Right lobe of liver (tissue), 6 donors: ENCODE data around the gene GPAT3. TPM values are rescaled to one million over a fixed set of nuclear protein-coding genes. Genes with fewer than 3 reads are reported as not detected.

Source experiments
- ATAC-seq, 4 donors: fragments of 200-7000 bp; cut with Tn5 transposase; one replicate each; pipeline ENCODE4 v1.9.1; 2020; ENCODE audit warnings: mild to moderate bottlenecking in 4 of 4, moderate library complexity in 4 of 4
- DNase-seq, 3 donors: peaks; one replicate each; pipeline ENCODE4 v3.0.0-alpha.2; 2020
- H3K27ac ChIP-seq, 3 donors: fragments of 200-600 bp; one replicate each; pipeline ENCODE4 v1.8.0; 2022
- H3K27me3 ChIP-seq, 2 donors: fragments of 200-600 bp; one replicate each; pipeline ENCODE4 v1.8.0; 2022
- H3K36me3 ChIP-seq, 4 donors: fragments of 200-600 bp; sonication (generic) in 1 of 4; one replicate each; pipeline versions ENCODE4 v1.5.1 to v1.8.0; 2017 to 2022; ENCODE audit warnings: control low read depth in 1 of 4
- H3K4me1 ChIP-seq, 4 donors: fragments of 200-600 bp; sonication (generic) in 1 of 4; one replicate each; pipeline versions ENCODE4 v1.5.1 to v1.8.0; 2017 to 2022; ENCODE audit warnings: control low read depth in 1 of 4
- H3K4me3 ChIP-seq, 3 donors: fragments of 200-600 bp; one replicate each; pipeline ENCODE4 v1.8.0; 2022
- H3K9me3 ChIP-seq, 4 donors: fragments of 200-600 bp; sonication (generic) in 1 of 4; one replicate each; pipeline versions ENCODE4 v1.5.1 to v1.8.0; 2017 to 2022; ENCODE audit warnings: control low read depth in 1 of 4
- CTCF ChIP-seq, 4 donors: fragments of 200-600 bp in 3 of 4; fragments of 450-650 bp in 1 of 4; IDR thresholded peaks; one replicate each; pipeline versions ENCODE4 v1.5.1 to v1.8.0; 2016 to 2022; ENCODE audit warnings: antibody characterized with exemption in 4 of 4, mild to moderate bottlenecking in 2 of 4
- POLR2A ChIP-seq: fragments of 450-650 bp; IDR thresholded peaks from one replicate; pipeline ENCODE4 v1.6.1; 2017; ENCODE audit warnings: antibody characterized with exemption, mild to moderate bottlenecking
- WGBS: methylation state at CpG from one replicate; pipeline ENCODE4 v1.1.6; 2018; ENCODE audit warnings: low coverage, low lambda C conversion rate; ENCODE audit not compliant: insufficient coverage; ENCODE audit errors: missing lambda C conversion rate; 5-methylcytosine and 5-hydroxymethylcytosine counted together
- intact Hi-C, 2 donors: fragments of 100-400 bp; cut with DNase I; formaldehyde crosslinking; loops; one replicate each; pipeline versions ENCODE4 v1.11.2 to v1.14.1; 2022
- total RNA-seq, 6 experiments: library from RNA; depleted of rRNA in 2 of 6; stranded (reverse); fragments of >200 nt in 2 of 6; fragmentation: NEBNext Ultra II Directional in 3 of 6; extraction: Animal tissue kit (Norgen Biotek cat#: 25700) in 3 of 6; gene quantifications; one replicate each; pipeline versions ENCODE4 v1.1.0 to v1.2.4, GENCODE V29; 2016 to 2023
- donor health status: DM: no; HTN: yes; CAD: no.
- donor health status: DM: no; HTN: no; CAD: no.
- donor health status: DM: no; HTN: no; CAD: no.
- donor health status: DM: no; HTN: yes; CAD: no.
- donor health status: DM: no; HTN: yes; CAD: no.

Gene GPAT3
- total RNA-seq, 6 experiments from 2014 or later, result 5.1 to 9.0 (median 5.7) TPM

DNA sequence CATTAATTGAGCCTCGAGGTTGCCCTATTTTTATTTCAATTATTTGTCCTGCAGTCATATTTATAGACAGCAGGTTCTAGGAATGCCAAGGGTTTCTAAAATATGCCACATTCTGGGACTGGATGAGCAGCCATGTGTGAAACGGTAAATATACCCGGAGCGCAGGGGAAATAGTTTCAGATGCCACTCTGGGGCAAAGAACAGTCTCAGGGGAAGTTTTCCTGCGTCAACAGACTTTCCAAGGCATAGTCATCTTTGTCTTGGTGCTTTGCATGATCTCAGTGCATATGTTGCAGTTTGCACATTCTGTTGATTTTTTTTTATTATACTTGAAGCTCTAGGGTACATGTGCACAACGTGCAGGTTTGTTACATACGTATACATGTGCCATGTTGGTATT is 71.0 kb downstream of the GPAT3 start:
- H3K9me3 ChIP-seq, result no peaks in the 10 kb centered on the region
- H3K27me3 ChIP-seq, result no peaks in the 10 kb centered on the region
- WGBS, result 54% methylated on average over 7 of the region's 7 CpGs
- intact Hi-C loops, result no loop called here
- H3K36me3 ChIP-seq, result no peaks in the 10 kb centered on the region
- no peak overlapping the region for H3K27ac ChIP-seq
- no peak for DNase-seq
- H3K4me3 ChIP-seq, result no peak overlapping the region
- ATAC-seq, result no peak
- TF ChIP-seq POLR2A, result no peak
- TF ChIP-seq CTCF (IDR thresholded peaks at IDR 0.05), result no peak
- H3K4me1 ChIP-seq, result peaks cover 0 to 15% (median 5%) of the 10 kb centered on the region in 4 donors

DNA sequence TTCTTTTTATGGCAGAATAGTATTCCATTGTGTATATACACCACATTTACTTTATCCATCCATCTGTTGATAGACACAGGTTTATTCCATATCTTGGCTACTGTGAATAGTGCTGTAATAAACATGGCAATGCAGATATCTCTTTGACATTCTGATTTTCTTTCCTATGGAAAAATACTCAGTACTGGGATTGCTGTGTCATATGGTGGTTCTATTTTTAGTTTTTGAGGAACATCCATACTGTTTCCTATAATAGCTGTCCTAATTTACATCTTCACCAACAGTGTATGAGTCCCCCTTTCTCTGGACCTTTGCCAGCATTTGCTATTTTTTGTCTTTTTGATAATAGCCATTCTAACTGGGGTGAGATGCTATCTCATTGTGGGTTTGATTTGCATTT is 73.5 kb downstream of the GPAT3 start:
- Histone ChIP-seq H3K27ac (no peak overlapping the region), H3K27me3 (no peaks in the 10 kb centered on the region), H3K9me3 (no peaks in the 10 kb centered on the region), H3K4me1 (peaks cover 0 to 10% (median 5%) of the 10 kb centered on the region in 4 donors), H3K36me3 (no peaks in the 10 kb centered on the region), H3K4me3 (no peak overlapping the region)
- intact Hi-C loops, result no loop called here
- DNase-seq, result no peak
- no peak for TF ChIP-seq POLR2A
- TF ChIP-seq CTCF (IDR thresholded peaks at IDR 0.05), result no peak
- ATAC-seq, result no peak

GRCh38 chr4:83610729-83611128 is 74.8 kb downstream of the GPAT3 start:
- Histone ChIP-seq H3K9me3 (no peaks in the 10 kb centered on the region), H3K27me3 (no peaks in the 10 kb centered on the region), H3K36me3 (no peaks in the 10 kb centered on the region), H3K27ac (no peak overlapping the region), H3K4me1 (peaks cover 0 to 9% (median 3%) of the 10 kb centered on the region in 4 donors), H3K4me3 (no peak overlapping the region)
- ATAC-seq (no peak), DNase-seq (no peak)
- TF ChIP-seq CTCF (IDR thresholded peaks at IDR 0.05), result no peak
- TF ChIP-seq POLR2A, result no peak
- 77% methylated on average over 1 of the region's 1 CpG for WGBS
- intact Hi-C loops, result no loop called here

- Histone ChIP-seq H3K4me3 (no peak overlapping the region), H3K4me1 (no peaks in the 10 kb centered on the region), H3K36me3 (no peaks in the 10 kb centered on the region), H3K27me3 (no peaks in the 10 kb centered on the region), H3K27ac (no peak overlapping the region), H3K9me3 (no peaks in the 10 kb centered on the region)
- TF ChIP-seq POLR2A (no peak), CTCF (IDR thresholded peaks at IDR 0.05) (no peak)
- intact Hi-C loops, result no loop called here
- DNase-seq (no peak), ATAC-seq (no peak)
Observed at GRCh38 chr4:83613023-83613422, 77.1 kb downstream of the GPAT3 start.

DNA sequence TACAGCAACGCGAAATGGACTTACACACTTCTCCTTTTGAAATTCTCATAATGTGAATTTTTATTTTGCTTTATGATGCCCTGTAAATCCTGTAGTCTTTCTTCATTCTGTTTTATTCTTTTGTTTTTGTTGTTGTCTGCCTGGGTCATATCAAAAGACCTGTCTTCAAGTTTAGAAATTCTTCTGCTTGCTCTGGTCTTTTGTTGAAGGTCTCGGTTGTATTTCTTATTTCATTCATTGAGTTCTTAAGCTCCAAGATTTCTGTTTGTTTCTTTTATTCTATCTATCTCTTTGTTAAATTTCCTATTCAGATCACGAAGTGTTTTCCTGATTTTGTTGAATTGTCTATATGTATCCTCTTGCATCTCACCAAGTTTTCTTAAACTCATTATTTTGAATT is 78.1 kb downstream of the GPAT3 start:
- H3K27me3 ChIP-seq, result no peaks in the 10 kb centered on the region
- H3K9me3 ChIP-seq, result no peaks in the 10 kb centered on the region
- no peaks in the 10 kb centered on the region for H3K36me3 ChIP-seq
- no peak for DNase-seq
- 84% methylated on average over 4 of the region's 4 CpGs for WGBS
- no peak for ATAC-seq
- H3K27ac ChIP-seq, result no peak overlapping the region
- TF ChIP-seq POLR2A (no peak), CTCF (IDR thresholded peaks at IDR 0.05) (no peak)
- H3K4me3 ChIP-seq, result no peak overlapping the region
- H3K4me1 ChIP-seq, result peaks cover 0 to 8% (median 0%) of the 10 kb centered on the region in 4 donors
- intact Hi-C loops, result no loop called here
